MCF 10A (cell line): ENCODE results near the gene FADS6. TPM values are rescaled to one million over a fixed set of nuclear protein-coding genes. Genes with fewer than 3 reads are reported as not detected.

Source experiments
- BruUV-seq: library from RNA; stranded (reverse); fragments of 400-500 nt; replicated peaks from 2 replicates; lab custom pipeline; 2021; lab: Mats Ljungman, UMichigan
- CTCF ChIA-PET: fragments of 300-600 bp; sonication (Branson Sonifier 250); formaldehyde crosslinking; extraction: SDS; loops from one replicate; lab custom pipeline; 2021; ENCODE audit warnings: antibody characterized with exemption, inconsistent platforms; lab: Yijun Ruan, JAX
- POLR2A ChIA-PET: fragments of 300-600, 350-650 bp; sonication (Branson Sonifier 250); formaldehyde crosslinking; extraction: SDS; loops from one replicate; lab custom pipeline; 2020; ENCODE audit warnings: antibody characterized with exemption, inconsistent platforms; lab: Yijun Ruan, JAX
- DNase-seq: peaks from one replicate; pipeline ENCODE4 v3.0.0-alpha.2; 2018; ENCODE audit not compliant: unreplicated experiment
- H3K27ac Mint-ChIP-seq: one replicate; pipeline ENCODE4 v1.8.0; 2022; ENCODE audit warnings: mild to moderate bottlenecking, low read depth, mixed read lengths; ENCODE audit not compliant: unreplicated experiment
- H3K27me3 Mint-ChIP-seq: one replicate; pipeline ENCODE4 v1.8.0; 2022; ENCODE audit warnings: mixed read lengths; ENCODE audit not compliant: insufficient read depth, unreplicated experiment
- H3K36me3 Mint-ChIP-seq: one replicate; pipeline ENCODE4 v1.8.0; 2022; ENCODE audit warnings: mild to moderate bottlenecking, moderate library complexity, mixed read lengths; ENCODE audit not compliant: insufficient read depth, unreplicated experiment
- H3K4me1 Mint-ChIP-seq: one replicate; pipeline ENCODE4 v1.8.0; 2022; ENCODE audit warnings: mixed read lengths; ENCODE audit not compliant: insufficient read depth, unreplicated experiment
- H3K4me3 Mint-ChIP-seq: one replicate; pipeline ENCODE4 v1.8.0; 2022; ENCODE audit warnings: mild to moderate bottlenecking, moderate library complexity, mixed read lengths; ENCODE audit not compliant: unreplicated experiment
- H3K9me3 Mint-ChIP-seq: one replicate; pipeline ENCODE4 v1.8.0; 2022; ENCODE audit warnings: mixed read lengths; ENCODE audit not compliant: unreplicated experiment
- intact Hi-C: fragments of 100-400 bp; cut with micrococcal nuclease; formaldehyde crosslinking; loops from 2 replicates; pipeline ENCODE4 v1.14.1; 2022
- total RNA-seq: library from RNA; stranded (reverse); gene quantifications from 2 replicates; pipeline ENCODE4 v1.2.3, GENCODE V29; 2022
- TF ChIP-seq, protein P1 (sequence below): fragments of 200-600 bp; IDR thresholded peaks from one replicate; pipeline ENCODE4 v1.8.0; 2022; ENCODE audit warnings: antibody characterized with exemption, mild to moderate bottlenecking; ENCODE audit not compliant: unreplicated experiment

FADS6 gene
- total RNA-seq, 1 experiment from 2014 or later = not detected

DNA sequence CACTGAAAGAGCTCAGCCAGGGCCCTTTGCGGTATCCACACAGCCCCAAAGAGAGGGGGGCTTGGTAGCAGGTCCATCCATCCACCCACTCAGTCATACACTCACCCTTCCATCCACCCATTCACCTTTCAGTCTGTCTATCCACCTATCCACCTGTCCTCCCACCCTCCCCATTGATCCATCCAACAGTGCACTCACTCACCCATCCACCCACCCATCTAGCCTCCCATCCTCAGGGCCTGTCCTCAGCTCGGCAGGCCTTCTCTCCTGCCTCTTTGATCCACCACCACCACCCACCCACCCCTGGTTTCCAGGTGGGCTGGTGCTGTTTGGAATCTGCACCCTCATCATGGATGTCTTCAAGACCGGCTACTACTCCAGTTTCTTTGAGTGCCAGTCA lies 31.8 kb upstream of the FADS6 start:
- ChIA-PET POLR2A (interaction anchor here (1.1 to 1.4 kb wide), 2 partner anchors 33 to 36 kb away, joined by 6 read pairs; no protein-coding TSS in a partner anchor), CTCF (interaction anchor here (0.6 to 11.5 kb wide), 3 partner anchors 9 to 34 kb away, joined by 3 to 233 read pairs (median 4); no protein-coding TSS in a partner anchor)
- no peaks in the 10 kb centered on the region for H3K9me3 Mint-ChIP-seq
- no peak overlapping the region for H3K4me3 Mint-ChIP-seq
- H3K36me3 Mint-ChIP-seq = no peaks in the 10 kb centered on the region
- no peak overlapping the region for H3K27ac Mint-ChIP-seq
- intact Hi-C loops = no loop called here
- peaks cover 29% of the 10 kb centered on the region for H3K27me3 Mint-ChIP-seq
- no peaks in the 10 kb centered on the region for H3K4me1 Mint-ChIP-seq
- TF ChIP-seq, protein P1, sequence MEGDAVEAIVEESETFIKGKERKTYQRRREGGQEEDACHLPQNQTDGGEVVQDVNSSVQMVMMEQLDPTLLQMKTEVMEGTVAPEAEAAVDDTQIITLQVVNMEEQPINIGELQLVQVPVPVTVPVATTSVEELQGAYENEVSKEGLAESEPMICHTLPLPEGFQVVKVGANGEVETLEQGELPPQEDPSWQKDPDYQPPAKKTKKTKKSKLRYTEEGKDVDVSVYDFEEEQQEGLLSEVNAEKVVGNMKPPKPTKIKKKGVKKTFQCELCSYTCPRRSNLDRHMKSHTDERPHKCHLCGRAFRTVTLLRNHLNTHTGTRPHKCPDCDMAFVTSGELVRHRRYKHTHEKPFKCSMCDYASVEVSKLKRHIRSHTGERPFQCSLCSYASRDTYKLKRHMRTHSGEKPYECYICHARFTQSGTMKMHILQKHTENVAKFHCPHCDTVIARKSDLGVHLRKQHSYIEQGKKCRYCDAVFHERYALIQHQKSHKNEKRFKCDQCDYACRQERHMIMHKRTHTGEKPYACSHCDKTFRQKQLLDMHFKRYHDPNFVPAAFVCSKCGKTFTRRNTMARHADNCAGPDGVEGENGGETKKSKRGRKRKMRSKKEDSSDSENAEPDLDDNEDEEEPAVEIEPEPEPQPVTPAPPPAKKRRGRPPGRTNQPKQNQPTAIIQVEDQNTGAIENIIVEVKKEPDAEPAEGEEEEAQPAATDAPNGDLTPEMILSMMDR = no peak
- BruUV-seq = no TSS peak
- no peak for DNase-seq

DNA sequence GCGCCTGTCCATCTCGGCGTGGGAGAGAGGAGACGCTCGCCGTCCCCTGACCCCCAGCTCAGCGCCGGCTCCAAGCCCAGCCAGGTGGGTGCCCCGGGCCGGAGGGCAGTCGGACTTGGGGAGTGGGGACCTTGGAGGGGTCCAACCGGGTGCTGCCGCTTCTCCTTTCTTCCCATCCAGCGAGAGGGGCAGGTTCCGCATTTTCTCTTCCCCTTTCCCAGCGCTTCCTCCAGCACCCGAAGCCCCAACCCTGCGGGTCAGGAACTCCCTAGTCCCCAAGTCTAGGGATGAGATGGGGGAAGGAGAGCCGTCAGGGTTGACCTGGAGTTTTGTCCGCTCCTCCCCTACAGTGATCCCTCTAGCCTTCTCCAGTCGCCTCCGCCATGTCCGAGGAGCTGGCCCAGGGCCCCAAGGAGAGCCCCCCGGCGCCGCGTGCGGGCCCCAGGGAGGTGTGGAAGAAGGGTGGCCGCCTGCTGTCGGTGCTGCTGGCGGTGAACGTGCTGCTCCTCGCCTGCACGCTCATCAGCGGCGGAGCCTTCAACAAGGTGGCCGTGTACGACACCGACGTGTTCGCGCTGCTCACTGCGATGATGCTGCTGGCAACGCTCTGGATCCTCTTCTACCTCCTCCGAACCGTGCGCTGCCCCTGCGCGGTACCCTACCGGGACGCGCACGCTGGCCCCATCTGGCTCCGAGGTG lies 31.0 kb upstream of the FADS6 start, which contains the start of gene OTOP2:
TSS of gene OTOP2 (plus strand) at position 24 of the 699 bp plus-strand sequence. CDS start at position 384, 360 bp downstream.
- Mint-ChIP-seq H3K4me1 (no peaks in the 10 kb centered on the region), H3K9me3 (no peaks in the 10 kb centered on the region), H3K4me3 (peak within 1 kb of the TSS; percentile 53), H3K36me3 (no peaks in the 10 kb centered on the region), H3K27me3 (peaks cover 29% of the 10 kb centered on the region), H3K27ac (no peak within 1 kb of the TSS)
- CTCF ChIA-PET = interaction anchor here (0.7 to 11.5 kb wide), 13 partner anchors 9 to 249 kb away, joined by 3 to 233 read pairs (median 4); no protein-coding TSS in a partner anchor
- POLR2A ChIA-PET = interaction anchor here (0.9 to 1.4 kb wide), 2 partner anchors 33 to 37 kb away, joined by 5 to 6 read pairs; no protein-coding TSS in a partner anchor
- BruUV-seq = no TSS peak
- TF ChIP-seq, protein P1 = no peak
- no peak for DNase-seq
- intact Hi-C loops = no loop called here

GRCh38 chr17:74923538-74924249 lies 30.3 kb upstream of the FADS6 start:
- peak; percentile 40 for DNase-seq
- Mint-ChIP-seq H3K36me3 (no peaks in the 10 kb centered on the region), H3K4me1 (no peaks in the 10 kb centered on the region), H3K27ac (no peak overlapping the region), H3K27me3 (peaks cover 29% of the 10 kb centered on the region), H3K9me3 (no peaks in the 10 kb centered on the region), H3K4me3 (peak overlapping the region; percentile 53)
- POLR2A ChIA-PET = interaction anchor here (0.9 kb wide), 1 partner anchor 34 kb away, joined by 5 read pairs; no protein-coding TSS in a partner anchor
- intact Hi-C loops = loop anchor here (1.0 kb wide), 1 partner anchor 35 kb away; no protein-coding TSS in a partner anchor
- no TSS peak for BruUV-seq
- CTCF ChIA-PET = interaction anchor here (0.7 to 11.5 kb wide), 14 partner anchors 9 to 250 kb away, joined by 3 to 233 read pairs (median 4); no protein-coding TSS in a partner anchor
- TF ChIP-seq, protein P1 = peak; percentile 99
